Dendritic cell treated with granulocyte-macrophage colony-stimulating factor and Interleukin-4, amounts not matched to agents 40 ng/mL and 50 ng/mL, for 4 days (primary cell): Measurements from ENCODE around the gene CCDC90B.

ENCODE experiments used
- H3K27ac Mint-ChIP-seq: one replicate; pipeline ENCODE4 v1.8.0; 2022; ENCODE audit warnings: mild to moderate bottlenecking, mixed read lengths
- H3K27me3 Mint-ChIP-seq: one replicate; pipeline ENCODE4 v1.8.0; 2022; ENCODE audit warnings: mild to moderate bottlenecking, mixed read lengths
- H3K36me3 Mint-ChIP-seq: one replicate; pipeline ENCODE4 v1.8.0; 2022; ENCODE audit warnings: low read depth, mixed read lengths
- H3K4me1 Mint-ChIP-seq: one replicate; pipeline ENCODE4 v1.8.0; 2022; ENCODE audit warnings: low read depth, mixed read lengths
- H3K4me3 Mint-ChIP-seq: one replicate; pipeline ENCODE4 v1.8.0; 2022; ENCODE audit warnings: mild to moderate bottlenecking, moderate library complexity, mixed read lengths
- H3K9me3 Mint-ChIP-seq: one replicate; pipeline ENCODE4 v1.8.0; 2022; ENCODE audit warnings: mixed read lengths
- intact Hi-C: fragments of 100-400 bp; cut with micrococcal nuclease; formaldehyde crosslinking; loops from one replicate; pipeline ENCODE4 v1.15.0; 2022

CCDC90B gene

GRCh38 chr11:83241291-83241946 is 44.7 kb downstream of the CCDC90B start:
- H3K27me3 Mint-ChIP-seq: no peaks in the 10 kb centered on the region
- no peaks in the 10 kb centered on the region for H3K9me3 Mint-ChIP-seq
- no peaks in the 10 kb centered on the region for H3K36me3 Mint-ChIP-seq
- no peaks in the 10 kb centered on the region for H3K4me1 Mint-ChIP-seq
- no peak overlapping the region for H3K4me3 Mint-ChIP-seq
- intact Hi-C loops: loop anchor here (5.0 to 10.0 kb wide), 2 partner anchors 157 to 576 kb away; no protein-coding TSS in a partner anchor
- H3K27ac Mint-ChIP-seq: no peak overlapping the region

GRCh38 chr11:83238111-83238510 is 48.1 kb downstream of the CCDC90B start:
- H3K4me3 Mint-ChIP-seq: no peak overlapping the region
- no peaks in the 10 kb centered on the region for H3K4me1 Mint-ChIP-seq
- intact Hi-C loops: no loop called here
- no peak overlapping the region for H3K27ac Mint-ChIP-seq
- no peaks in the 10 kb centered on the region for H3K36me3 Mint-ChIP-seq
- no peaks in the 10 kb centered on the region for H3K9me3 Mint-ChIP-seq
- no peaks in the 10 kb centered on the region for H3K27me3 Mint-ChIP-seq

GRCh38 chr11:83235825-83236224 is 50.3 kb downstream of the CCDC90B start:
- H3K4me1 Mint-ChIP-seq: no peaks in the 10 kb centered on the region
- H3K27ac Mint-ChIP-seq: no peak overlapping the region
- intact Hi-C loops: no loop called here
- H3K36me3 Mint-ChIP-seq: no peaks in the 10 kb centered on the region
- no peak overlapping the region for H3K4me3 Mint-ChIP-seq
- no peaks in the 10 kb centered on the region for H3K9me3 Mint-ChIP-seq
- H3K27me3 Mint-ChIP-seq: no peaks in the 10 kb centered on the region

- Mint-ChIP-seq H3K4me1 (no peaks in the 10 kb centered on the region), H3K36me3 (no peaks in the 10 kb centered on the region), H3K27ac (no peak overlapping the region), H3K27me3 (no peaks in the 10 kb centered on the region), H3K9me3 (no peaks in the 10 kb centered on the region), H3K4me3 (no peak overlapping the region)
- intact Hi-C loops: no loop called here
These were observed 62.7 kb downstream of the CCDC90B start for GRCh38 chr11:83223457-83223856.

GRCh38 chr11:83222499-83222898 is 63.7 kb downstream of the CCDC90B start:
- Mint-ChIP-seq H3K27me3 (no peaks in the 10 kb centered on the region), H3K9me3 (no peaks in the 10 kb centered on the region), H3K36me3 (no peaks in the 10 kb centered on the region), H3K4me1 (no peaks in the 10 kb centered on the region), H3K4me3 (no peak overlapping the region), H3K27ac (no peak overlapping the region)
- intact Hi-C loops: no loop called here

- Mint-ChIP-seq H3K36me3 (no peaks in the 10 kb centered on the region), H3K4me1 (no peaks in the 10 kb centered on the region), H3K4me3 (no peak overlapping the region), H3K27ac (no peak overlapping the region), H3K27me3 (no peaks in the 10 kb centered on the region), H3K9me3 (no peaks in the 10 kb centered on the region)
- intact Hi-C loops: no loop called here
These were observed 64.5 kb downstream of the CCDC90B start for GRCh38 chr11:83221694-83222093.

GRCh38 chr11:83220260-83220659 is 65.9 kb downstream of the CCDC90B start:
- H3K36me3 Mint-ChIP-seq: peaks cover 10% of the 10 kb centered on the region
- no peaks in the 10 kb centered on the region for H3K27me3 Mint-ChIP-seq
- no peak overlapping the region for H3K27ac Mint-ChIP-seq
- intact Hi-C loops: no loop called here
- no peak overlapping the region for H3K4me3 Mint-ChIP-seq
- no peaks in the 10 kb centered on the region for H3K9me3 Mint-ChIP-seq
- H3K4me1 Mint-ChIP-seq: no peaks in the 10 kb centered on the region

GRCh38 chr11:83219095-83219494 is 67.1 kb downstream of the CCDC90B start:
- Mint-ChIP-seq H3K4me3 (no peak overlapping the region), H3K27ac (no peak overlapping the region), H3K9me3 (no peaks in the 10 kb centered on the region), H3K36me3 (peaks cover 21% of the 10 kb centered on the region), H3K4me1 (no peaks in the 10 kb centered on the region), H3K27me3 (no peaks in the 10 kb centered on the region)
- intact Hi-C loops: no loop called here
